HTR-8/SVneo (cell line): ENCODE data around the gene GTF3A.

Experiments
- DNase-seq: peaks from one replicate; pipeline ENCODE4 v3.0.0; 2011; ENCODE audit warnings: low spot score, mixed read lengths; ENCODE audit not compliant: insufficient read length
- FAIRE-seq: peaks from 2 replicates; lab custom pipeline; 2011; peaks lifted over from hg19 to GRCh38; lab: Jason Lieb, UNC

GTF3A gene

DNA sequence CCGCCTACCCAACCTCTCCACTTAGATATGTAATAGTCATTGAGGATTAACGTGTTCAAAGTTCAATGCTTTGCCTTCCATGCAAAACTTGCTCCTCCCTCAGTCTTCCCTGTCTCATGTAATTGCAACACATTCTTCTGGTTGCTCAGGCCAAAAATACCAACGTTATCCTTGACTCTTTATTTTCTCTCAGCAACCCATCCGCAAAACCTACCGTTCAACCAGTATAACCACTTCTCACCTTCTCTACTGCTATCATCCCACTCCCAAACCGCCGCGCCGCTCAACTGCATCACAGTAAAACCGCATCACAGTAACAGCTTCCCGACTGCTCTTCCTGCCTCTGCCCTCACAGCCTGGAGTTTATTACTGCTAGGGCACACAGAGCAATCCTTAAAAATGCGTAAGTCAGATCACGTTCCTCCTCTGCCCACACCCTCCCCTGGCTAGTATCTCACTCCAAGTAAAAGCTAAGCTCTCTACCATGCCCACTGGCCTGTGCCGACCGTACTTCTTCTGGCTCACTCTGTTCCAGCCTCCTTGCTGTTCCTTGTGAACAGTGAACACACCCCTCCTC, 17.7 kb downstream of the GTF3A start:
- DNase-seq (no peak), FAIRE-seq (no peak)

- FAIRE-seq (no peak), DNase-seq (no peak)
These were observed 18.4 kb downstream of the GTF3A start for GRCh38 chr13:27442797-27443196.

DNA sequence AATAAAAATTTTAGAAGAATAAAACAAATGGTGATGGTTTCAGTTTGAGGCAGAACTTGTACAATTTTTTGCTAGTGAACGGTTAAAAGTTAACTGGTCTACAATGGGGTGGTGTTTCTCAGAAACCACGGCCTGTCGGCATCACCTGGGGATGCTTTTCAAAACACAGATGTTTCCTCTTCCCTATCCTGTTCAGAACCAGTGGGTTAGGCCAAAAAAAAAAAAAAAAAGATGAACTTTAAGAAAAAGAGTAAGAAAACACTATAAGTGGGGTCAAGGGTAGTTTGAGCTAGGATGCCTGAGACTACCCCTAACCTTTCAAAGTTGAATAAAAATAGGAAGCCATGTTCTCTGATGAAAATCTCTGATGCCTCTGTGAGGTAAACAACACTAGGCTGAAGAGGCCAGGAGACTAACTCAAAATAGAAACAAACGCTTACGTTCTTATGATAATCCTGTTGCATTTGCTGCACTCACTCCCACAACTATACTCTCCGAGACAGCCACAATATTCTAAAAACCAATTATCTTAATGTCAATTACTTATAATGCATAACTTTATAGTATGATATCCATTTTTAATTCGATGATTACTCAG, 22.7 kb downstream of the GTF3A start:
- DNase-seq, result no peak
- FAIRE-seq, result no peak

DNA sequence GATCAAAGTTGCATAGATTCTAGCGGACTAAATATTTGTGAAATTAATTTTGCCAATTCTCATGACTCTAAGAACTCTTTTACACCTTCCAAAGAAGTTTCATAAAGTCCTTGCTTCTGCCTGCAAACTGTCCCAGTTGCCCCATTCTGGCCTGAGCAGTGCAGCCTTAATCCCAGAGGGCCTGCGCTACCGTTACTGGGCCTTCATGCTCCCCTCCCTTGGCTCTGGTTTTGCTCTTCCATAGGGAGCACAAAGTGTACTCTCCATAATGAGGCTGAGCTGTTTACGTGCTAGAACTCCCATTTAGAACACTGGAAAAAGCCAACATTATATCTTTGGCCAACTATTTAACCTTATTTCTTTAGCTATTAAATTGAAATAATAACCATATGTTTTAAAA, 23.9 kb downstream of the GTF3A start:
- DNase-seq, result no peak
- no peak for FAIRE-seq

- no peak for DNase-seq
- FAIRE-seq, result no peak
These were observed 24.7 kb downstream of the GTF3A start for GRCh38 chr13:27449081-27449603.

GRCh38 chr13:27449936-27450828, 25.8 kb downstream of the GTF3A start, which contains the start of gene MTIF3:
Gene MTIF3 (minus strand): TSS chr13:27450564. CDS start chr13:27440448, 10,116 bp downstream.
- FAIRE-seq, result no peak
- peak; percentile 68 for DNase-seq

DNA sequence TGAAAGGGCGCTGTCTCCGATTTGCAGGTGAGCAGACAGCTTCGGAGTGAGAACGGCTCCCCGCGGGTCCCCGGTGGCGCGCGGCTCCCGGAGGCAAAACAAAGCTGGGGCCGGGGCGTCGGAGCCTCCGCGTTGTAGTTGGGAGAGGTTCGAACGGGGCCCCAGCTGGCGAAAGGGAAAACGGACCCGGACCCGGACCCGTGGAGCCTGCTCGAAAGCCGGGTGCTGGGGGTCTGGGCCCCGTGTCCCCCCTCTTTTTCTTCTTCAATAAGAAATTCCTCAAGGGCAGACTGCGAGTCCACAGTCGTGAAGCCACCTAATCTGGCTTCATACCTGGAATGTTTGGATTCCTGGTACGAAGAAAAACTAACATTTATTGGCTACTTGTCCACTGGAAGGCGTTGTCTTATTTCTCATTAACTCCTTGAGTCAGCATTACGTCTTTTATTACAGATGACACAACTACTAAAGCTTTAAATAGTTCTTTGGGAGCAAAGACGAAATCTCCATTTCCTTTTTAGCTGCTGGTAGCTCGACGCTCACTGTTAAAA, 26.6 kb downstream of the GTF3A start:
- no peak for FAIRE-seq
- peak; percentile 13 for DNase-seq

DNA sequence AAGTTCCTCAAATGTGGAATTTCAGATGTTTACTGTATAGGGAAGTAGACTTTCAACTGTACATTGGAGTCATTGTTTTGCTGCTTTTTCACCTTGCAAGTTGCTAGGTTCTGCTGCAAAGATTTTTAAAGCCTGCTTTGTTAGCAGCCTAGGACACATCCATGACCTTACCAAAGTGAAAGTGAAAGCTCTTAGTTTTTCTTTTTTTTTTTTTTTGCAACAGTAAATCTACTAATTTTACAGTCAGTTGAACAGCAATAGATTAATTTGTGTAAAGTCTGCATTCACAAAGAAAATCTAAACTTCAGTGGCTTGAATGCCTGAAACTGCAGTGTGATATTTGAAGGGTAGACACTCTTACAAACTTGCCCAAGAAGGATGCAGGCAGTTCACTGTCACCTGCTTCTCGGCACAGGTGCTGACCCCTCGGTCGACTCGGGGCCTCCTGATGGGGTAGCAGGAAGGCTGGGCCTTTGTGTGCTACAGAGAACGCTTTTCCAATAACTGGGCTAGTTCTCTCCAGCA, 31.0 kb downstream of the GTF3A start:
- FAIRE-seq (no peak), DNase-seq (no peak)

- FAIRE-seq (no peak), DNase-seq (no peak)
These were observed 37.6 kb downstream of the GTF3A start for GRCh38 chr13:27461940-27462584.

DNA sequence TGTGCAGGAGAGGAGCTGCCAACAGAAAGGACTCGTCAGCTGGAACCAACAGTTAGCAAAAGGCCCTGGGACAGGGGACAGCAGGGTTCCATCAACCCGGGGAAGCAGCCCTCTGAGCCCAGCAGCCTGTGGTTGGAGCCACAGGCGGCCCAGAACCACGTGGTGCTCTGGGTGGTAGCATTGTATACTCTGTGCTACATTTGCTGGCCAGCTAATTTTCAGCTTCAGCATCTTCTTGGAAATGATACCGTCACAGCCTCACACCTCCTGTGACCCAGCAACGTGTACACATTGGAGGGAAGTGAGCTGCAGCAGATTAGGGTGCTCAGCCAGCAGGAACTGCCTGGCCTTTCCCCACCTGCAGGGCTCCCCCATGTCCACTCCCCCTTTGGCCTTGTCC, 39.1 kb downstream of the GTF3A start:
- no peak for FAIRE-seq

GRCh38 chr13:27465611-27466010, 41.2 kb downstream of the GTF3A start:
- no peak for FAIRE-seq

More for the DNA sequence above, 39.1 kb downstream of the GTF3A start:
- no peak for DNase-seq

GRCh38 chr13:27466513-27466912, 42.1 kb downstream of the GTF3A start:
- FAIRE-seq (no peak), DNase-seq (no peak)

More at GRCh38 chr13:27465611-27466010, 41.2 kb downstream of the GTF3A start:
- no peak for DNase-seq

GRCh38 chr13:27470075-27470820, 45.8 kb downstream of the GTF3A start:
- no peak for FAIRE-seq
- DNase-seq, result no peak

GRCh38 chr13:27472441-27472840, 48.0 kb downstream of the GTF3A start:
- DNase-seq (no peak), FAIRE-seq (no peak)

DNA sequence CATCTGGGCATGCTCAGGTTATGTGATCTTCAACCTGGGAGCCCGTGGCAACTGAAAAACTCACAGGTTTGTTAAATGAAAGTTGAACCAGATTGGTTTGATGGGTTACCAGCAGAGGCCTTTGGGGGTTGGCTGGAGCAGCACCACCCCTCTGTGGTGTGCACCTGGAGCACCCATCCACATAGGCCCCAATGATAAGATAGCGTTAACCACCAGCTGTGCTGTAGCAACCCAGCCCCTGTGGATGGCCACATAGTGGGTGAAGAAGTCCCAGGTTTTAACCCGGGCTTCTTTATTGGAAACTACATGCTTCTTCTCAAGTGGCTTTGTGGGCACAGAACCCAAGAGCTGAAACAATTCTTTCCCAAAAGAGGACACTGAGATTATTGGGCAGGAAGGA, 48.5 kb downstream of the GTF3A start:
- no peak for DNase-seq
- FAIRE-seq, result no peak

GRCh38 chr13:27474751-27475268, 50.4 kb downstream of the GTF3A start:
- FAIRE-seq (no peak), DNase-seq (no peak)

DNA sequence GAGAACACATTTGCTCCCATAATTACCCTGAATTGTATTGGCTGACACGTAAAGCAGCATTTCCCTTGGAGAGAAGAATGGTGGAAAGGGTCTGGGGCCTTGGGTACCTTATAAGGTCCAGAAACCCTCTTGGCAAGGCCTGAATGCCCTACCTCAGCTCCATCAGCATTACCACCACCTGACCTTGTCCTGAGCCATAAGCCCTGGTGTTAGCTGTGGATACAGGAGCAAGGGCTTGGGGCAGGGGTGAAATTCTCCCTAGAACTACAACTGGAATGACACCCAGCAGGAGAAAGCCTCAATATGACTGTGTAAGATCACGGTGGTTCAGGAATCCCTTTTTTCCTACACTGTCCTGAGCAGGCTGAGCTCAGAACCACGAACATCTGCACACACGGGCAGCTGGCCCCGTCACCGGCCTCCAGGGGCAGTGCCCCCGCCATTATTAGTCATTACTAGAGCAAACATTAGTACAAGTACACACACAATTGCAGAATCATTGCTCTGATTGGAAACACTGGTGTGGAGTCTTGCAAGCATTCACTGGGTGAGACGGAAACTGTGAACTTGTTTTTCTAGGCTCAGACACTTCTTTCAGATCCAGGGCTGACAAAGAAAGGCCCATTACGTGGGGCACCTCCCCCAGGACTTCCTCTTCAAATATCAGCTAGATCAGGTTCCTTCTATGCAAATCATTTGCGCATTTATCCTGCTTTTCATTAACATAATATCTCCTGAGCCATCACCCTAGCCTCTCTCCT, 52.7 kb downstream of the GTF3A start:
- DNase-seq, result no peak

DNA sequence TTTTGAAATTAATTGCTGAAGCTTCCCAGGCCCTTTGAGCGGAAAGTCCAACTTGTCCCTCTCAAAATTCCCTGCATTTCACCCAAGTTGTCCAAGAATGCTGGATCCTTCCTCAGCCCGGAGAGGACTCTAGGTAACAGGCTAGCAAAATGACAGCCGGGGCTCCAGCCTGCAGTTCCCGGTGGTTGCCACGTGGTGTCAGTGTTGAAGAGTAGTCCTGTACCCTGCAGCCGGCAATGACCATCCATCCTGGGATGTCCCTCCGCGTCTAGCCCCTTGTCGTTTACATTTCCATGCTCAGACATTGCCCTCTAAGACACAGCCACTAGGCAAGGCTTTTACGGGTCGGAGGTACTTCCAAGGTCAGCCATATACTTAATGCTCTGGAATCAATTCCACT, 57.3 kb downstream of the GTF3A start:
- DNase-seq, result peak; percentile 7

More for the DNA sequence above, 52.7 kb downstream of the GTF3A start:
- no peak for FAIRE-seq

More for the DNA sequence above, 57.3 kb downstream of the GTF3A start:
- FAIRE-seq, result no peak
